ENCODE data around the gene RABL6.
A peak's percentile ranks its signal among the peaks of the same experiment; 100 is the strongest.
"Not testable (repeated sequence)": the region's sequence is repeated elsewhere in the genome, so short reads cannot be mapped to it uniquely, and the experiment has no call there.

RABL6 gene

GRCh38 chr9:136860933-136861873 is 53.5 kb downstream of the RABL6 start:
- FAIRE-seq, result no peak

DNA sequence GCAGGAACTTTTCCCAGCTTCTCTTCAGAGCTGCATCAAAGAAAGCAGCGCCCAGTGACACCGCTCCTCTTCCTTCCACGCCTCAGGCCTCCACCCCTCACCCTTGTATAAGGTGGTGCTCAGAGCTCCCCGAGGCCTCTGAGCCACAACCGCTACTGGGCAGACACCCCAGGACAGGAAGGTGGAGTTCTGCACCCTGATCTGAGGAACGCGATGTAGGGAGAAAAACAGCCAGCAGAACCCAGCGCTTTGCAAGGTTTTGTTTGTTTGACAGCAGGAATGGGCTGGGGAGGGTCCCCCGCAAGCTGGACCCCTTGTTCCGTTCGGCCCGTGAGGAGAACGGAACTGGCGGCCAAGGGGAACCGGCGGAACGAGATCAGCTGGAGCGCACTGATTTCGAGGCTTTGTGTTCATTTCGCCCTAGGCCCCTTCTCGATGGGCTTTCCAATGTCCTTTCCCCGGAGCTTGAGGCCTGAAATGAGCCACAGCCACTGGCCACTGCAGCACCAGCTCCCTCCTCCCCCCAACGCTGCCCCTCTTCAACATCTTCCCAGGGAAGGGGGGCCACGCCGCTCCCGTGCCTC is 54.2 kb downstream of the RABL6 start:
- no peak for FAIRE-seq

DNA sequence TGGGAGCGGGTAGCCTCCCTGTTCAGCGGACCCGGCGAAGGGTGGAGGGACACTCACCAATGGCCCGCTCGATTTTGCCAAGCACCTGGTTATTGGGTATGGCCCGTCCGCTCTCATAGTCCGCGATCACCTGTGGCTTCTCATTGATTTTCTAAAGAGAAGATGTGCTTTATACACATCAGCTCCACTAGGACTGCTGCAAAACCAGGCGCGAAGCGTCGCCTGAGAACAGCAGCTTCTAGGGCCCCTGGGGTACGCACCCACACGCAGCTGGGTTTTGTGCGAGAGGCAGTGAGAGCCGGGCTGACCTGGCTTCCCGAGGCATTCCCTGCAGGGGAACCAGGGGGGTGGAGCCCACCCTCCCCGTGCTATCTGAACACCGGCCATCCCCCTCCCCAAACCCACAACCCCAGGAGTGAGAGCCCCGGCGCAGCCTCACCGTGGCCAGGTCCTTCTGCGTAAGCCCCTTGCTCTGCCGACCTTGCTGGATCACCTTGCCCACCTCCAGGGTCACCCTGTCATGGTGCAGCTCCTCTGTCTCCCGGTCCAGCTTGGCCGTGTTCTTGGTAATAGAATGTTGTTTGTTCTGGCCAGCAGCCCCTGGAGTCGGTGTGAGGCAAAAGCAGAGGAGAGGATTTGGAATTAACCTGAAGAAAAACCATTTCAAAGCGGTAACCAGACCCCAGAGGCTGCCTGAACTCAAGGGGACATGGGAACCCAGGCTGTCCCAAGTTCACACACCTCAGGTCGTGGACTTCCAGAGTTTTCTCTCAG is 55.3 kb downstream of the RABL6 start:
- FAIRE-seq, result no peak

DNA sequence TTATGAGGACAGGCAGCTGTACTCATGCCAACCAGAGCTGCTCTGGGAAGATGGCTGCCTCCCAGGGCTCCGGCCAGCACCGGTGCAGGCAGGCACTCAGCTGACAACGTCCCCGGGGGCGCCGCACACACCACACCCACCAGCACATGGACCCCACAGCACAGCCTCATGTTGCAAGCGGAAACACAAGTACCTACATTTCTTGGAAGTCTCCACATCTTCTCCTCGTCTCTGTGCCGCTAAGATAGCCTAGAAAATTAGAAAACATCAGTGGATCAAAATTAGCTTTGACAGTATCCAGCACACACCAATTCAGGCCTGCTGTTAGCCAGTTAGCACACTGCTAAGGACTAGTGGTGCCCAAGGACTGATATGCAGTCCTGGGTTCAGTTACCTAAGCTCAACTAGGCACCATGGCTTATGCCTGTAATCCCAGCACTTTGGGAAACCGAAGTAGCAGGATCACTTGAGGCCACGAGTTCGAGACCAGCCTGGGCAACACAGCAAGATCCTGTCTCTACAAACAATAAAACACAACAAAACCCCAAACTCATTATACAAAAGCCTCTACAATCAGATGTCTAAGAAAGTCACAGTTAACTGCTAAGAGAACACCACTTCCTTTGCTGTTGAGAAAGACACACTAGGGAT is 56.0 kb downstream of the RABL6 start:
- no peak for FAIRE-seq

- no peak for FAIRE-seq
Measured at GRCh38 chr9:136865041-136865767, 57.5 kb downstream of the RABL6 start.

- FAIRE-seq, result no peak
Measured at GRCh38 chr9:136865768-136866103, 58.0 kb downstream of the RABL6 start.

DNA sequence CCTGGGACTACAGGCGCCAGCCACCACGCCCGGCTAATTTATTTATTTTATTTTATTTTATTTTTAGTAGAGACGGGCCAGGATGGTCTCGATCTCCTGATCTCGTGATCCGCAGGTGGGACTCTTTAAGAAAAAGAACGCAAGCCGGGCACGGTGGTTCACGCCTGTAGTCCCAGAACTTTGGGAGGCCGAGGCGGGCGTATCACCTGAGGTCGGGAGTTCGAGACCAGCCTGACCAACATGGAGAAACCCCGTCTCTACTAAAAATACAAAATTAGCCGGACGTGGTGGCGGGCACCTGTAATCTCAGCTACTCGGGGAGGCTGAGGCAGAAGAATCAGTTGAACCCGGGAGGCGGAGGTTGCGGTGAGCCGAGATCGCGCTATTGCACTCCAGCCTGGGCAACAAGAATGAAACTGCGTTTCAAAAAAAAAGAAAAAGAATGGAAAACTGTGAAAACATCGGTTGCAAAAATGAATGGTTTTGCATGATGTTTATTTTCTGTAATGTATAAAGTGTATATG is 59.2 kb downstream of the RABL6 start:
- not testable (repeated sequence) for FAIRE-seq

DNA sequence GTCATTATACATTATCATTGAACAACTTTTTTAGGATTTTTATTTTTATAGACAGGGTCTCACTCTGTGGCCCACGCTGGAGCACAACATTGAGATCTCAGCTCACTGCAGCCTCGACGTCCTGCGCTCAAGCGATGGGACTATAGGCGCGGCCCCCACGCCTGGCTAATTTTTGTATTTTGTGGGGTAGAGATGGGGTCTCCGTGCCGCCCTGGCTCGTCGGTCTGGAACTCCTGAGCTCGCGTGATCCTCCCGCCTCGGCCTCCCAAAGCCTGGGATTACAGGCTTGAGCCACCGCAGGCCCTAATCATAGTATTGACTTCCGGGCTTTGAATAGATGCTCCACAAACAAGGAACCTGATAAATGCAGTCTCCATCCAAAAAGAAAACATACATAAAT is 59.7 kb downstream of the RABL6 start:
- no peak for FAIRE-seq

- FAIRE-seq, result no peak
Measured at GRCh38 chr9:136867917-136868316, 60.2 kb downstream of the RABL6 start.

- FAIRE-seq, result no peak
Measured at GRCh38 chr9:136868644-136869043, 60.9 kb downstream of the RABL6 start.

GRCh38 chr9:136869611-136870010 is 61.9 kb downstream of the RABL6 start:
- not testable (repeated sequence) for FAIRE-seq

GRCh38 chr9:136875155-136875554 is 67.4 kb downstream of the RABL6 start:
- no peak for FAIRE-seq

DNA sequence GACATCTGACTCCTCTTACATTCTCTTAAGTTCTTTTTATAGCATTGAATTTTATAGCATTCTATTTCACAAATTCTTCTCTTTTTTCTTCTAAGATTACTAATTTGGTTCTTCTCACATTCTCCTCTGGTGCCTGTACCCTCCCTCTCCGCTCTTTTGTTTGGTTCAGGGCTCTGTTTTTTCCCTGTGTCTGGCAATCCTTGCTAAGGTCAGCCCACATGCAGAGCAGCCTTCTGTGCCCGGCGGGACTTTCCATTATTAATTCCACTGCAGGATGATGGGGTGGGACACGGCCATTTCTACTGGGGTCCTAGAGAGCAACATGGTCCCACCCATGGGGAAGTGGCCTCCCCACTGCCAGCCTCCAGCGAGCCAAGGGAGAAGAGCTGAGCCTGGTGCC is 68.7 kb downstream of the RABL6 start:
- no peak for FAIRE-seq

- no peak for FAIRE-seq
Measured at GRCh38 chr9:136880651-136881050, 72.9 kb downstream of the RABL6 start.

- FAIRE-seq, result no peak
Measured at GRCh38 chr9:136881691-136882108, 74.0 kb downstream of the RABL6 start.

- no peak for FAIRE-seq
Measured at GRCh38 chr9:136882109-136882946, 74.6 kb downstream of the RABL6 start.

- FAIRE-seq, result not testable (repeated sequence)
Measured at GRCh38 chr9:136882947-136883283, 75.2 kb downstream of the RABL6 start.

DNA sequence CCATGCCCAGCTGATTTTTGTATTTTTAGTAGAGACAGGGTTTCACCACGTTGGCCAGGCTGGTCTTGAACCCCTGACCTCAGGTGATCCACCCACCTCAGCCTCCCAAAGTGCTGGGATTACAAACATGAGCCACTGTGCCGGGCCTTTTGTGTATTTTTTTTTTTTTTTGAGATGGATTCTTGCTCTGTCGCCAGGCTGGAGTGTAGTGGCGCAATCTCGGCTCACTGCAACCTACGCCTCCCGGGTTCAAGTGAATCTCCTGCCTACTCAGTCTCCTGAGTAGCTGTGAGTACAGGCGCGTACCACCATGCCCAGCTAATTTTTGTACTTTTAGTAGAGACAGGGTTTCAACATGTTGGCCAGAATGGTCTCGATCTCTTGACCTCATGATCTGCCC is 75.9 kb downstream of the RABL6 start:
- not testable (repeated sequence) for FAIRE-seq

DNA sequence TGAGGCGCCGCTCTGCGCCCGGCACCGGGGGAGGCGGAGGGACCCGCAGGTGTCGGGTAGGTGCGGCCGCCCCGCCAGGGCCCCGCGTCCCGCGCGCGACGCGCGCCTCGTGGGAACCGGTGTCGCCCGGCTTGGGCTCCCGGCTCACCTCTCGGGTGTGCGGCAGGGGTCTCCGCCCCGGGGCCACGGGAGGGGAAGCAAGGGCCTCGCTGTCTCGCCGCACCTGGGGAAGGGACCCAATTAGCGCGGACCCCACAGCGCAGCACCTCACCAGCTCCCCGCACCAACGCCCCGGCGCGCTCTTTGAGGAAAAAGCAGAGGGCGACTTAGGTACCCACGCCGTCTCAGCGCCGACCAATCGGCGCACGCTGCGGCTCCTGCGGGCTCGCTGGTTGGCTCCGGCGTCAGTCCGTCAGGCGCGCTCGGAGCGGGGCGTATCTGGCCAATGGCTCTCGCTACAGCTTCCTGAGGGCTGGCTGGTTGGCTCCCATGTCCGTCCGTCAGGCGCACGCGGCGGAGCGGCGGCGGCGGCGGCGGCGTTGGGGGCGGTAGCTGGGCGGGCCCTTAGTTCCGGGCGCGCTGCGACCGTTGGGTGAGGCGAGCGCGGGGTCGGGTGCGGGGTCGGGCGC is 78.3 kb downstream of the RABL6 start, which contains the start of gene TRAF2:
Gene TRAF2 (plus strand): TSS at position 567 of the 629 bp plus-strand sequence. CDS start 12,225 bp downstream, outside the sequence.
- FAIRE-seq, result peak; percentile 67
